ENCODE measurements around the gene TLR9.

DNA sequence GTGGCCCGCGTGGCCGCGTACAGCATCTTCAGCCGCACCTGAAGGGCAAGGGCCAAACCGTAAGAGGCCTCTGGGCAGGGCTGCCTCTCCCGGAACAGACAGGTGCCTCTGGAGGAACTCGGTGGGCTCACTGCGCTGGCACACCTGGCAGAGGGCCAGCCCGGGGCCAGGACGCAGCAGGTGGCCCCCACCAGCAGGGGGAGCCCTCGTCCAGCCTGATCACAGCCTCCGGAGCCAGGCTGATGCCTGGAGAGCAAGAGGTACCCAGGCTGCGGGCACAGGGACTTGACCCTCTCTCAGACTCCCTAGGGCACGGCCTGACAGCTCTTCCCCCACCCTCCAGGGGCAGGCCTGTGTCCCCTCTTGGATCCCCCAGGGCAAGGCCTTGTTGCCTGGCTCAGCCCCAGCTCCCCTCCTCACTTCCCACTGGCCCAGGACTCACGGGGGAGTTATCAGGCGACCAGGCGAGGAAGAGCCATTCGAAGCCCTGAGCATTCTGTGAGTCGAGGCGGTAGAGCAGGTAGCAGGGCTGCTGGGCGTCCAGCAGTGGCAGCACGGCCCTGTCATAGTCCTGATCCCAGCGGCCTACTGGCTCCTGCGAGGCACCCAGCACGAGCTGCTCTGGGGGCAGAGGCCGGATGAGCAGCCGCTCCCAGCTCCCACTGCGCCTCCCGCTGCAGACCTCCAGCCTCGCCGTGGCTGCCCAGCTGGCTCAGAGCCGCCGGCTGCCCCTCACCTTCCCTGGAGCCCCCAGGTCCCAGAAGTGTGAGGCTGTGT is 6.2 kb upstream of the TLR9 start:
- TF ChIP-seq MXI1 (IDR thresholded peaks at IDR 0.05; ENCODE audit: low read depth, low read length) (no peak), POLR2AphosphoS5 (IDR thresholded peaks at IDR 0.05; ENCODE audit: low read depth, low read length) (no peak), RAD21 (IDR thresholded peaks at IDR 0.05; ENCODE audit: low read length) (peak; percentile 62), YY1 (IDR thresholded peaks at IDR 0.05; ENCODE audit: low read depth) (no peak), TAF1 (IDR thresholded peaks at IDR 0.05; ENCODE audit: borderline replicate concordance, low read depth, low read length) (no peak), RFX5 (IDR thresholded peaks at IDR 0.05; ENCODE audit: low read length) (no peak), JUND (IDR thresholded peaks at IDR 0.05) (no peak), GABPA (IDR thresholded peaks at IDR 0.05; ENCODE audit: low read depth) (no peak), MEF2A (IDR thresholded peaks at IDR 0.05; ENCODE audit: borderline replicate concordance, low read depth) (no peak)
- TF ChIP-seq, protein P1, sequence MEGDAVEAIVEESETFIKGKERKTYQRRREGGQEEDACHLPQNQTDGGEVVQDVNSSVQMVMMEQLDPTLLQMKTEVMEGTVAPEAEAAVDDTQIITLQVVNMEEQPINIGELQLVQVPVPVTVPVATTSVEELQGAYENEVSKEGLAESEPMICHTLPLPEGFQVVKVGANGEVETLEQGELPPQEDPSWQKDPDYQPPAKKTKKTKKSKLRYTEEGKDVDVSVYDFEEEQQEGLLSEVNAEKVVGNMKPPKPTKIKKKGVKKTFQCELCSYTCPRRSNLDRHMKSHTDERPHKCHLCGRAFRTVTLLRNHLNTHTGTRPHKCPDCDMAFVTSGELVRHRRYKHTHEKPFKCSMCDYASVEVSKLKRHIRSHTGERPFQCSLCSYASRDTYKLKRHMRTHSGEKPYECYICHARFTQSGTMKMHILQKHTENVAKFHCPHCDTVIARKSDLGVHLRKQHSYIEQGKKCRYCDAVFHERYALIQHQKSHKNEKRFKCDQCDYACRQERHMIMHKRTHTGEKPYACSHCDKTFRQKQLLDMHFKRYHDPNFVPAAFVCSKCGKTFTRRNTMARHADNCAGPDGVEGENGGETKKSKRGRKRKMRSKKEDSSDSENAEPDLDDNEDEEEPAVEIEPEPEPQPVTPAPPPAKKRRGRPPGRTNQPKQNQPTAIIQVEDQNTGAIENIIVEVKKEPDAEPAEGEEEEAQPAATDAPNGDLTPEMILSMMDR (IDR thresholded peaks at IDR 0.05): peak; percentile 75
